NCI-H2029 (cell line): ENCODE data around the gene TBL2.
"Not testable (repeated sequence)": the region's sequence is repeated elsewhere in the genome, so short reads cannot be mapped to it uniquely, and the experiment has no call there.

Source experiments
- DNase-seq: peaks from one replicate; lab custom pipeline; 2025; lab: John Stamatoyannopoulos, UW

The TBL2 gene

GRCh38 chr7:73567846-73568685 lies 10.3 kb downstream of the TBL2 start:
- DNase-seq, result no peak

- DNase-seq, result no peak
These were observed 11.2 kb downstream of the TBL2 start for GRCh38 chr7:73567140-73567539.

GRCh38 chr7:73566431-73566830 lies 11.9 kb downstream of the TBL2 start:
- not testable (repeated sequence) for DNase-seq

DNA sequence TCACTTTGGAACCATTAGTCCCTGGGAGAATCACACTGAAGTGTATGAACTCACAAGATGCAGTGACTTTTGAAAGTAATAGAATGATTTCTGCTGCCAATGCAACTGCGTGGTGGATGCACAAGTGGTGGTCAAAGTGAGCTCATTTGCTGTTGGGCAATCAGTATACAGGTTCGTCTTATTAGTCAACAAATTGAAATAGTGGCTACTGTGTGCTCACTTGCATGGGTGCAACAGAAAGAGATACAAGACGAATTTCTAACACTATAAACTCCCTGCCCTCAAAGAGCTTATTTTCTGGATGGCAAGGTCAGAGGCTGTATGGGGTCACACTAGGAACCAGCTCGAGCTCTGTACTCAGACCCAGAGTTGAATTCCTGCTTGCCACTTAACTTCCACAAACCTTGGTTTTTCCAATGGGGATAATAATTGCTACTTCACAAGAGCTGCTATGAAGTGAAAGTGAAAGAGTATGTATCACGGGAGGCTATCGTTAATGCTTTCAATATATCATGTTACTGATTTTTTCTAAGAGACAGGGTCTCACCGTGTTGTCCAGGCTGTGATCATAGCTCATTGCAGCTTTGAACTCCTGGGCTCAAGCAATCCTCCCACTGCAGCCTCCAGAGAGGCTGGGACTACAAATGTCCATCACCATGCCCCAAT lies 12.6 kb downstream of the TBL2 start:
- peak; percentile 42 for DNase-seq

- DNase-seq, result no peak
These were observed 18.1 kb downstream of the TBL2 start for GRCh38 chr7:73560109-73560835.

- peak; percentile 50 for DNase-seq
These were observed 20.8 kb downstream of the TBL2 start, which contains the start of gene BCL7B for GRCh38 chr7:73557397-73558257. BCL7B (minus strand) TSS chr7:73557690; CDS start chr7:73557578, 112 bp downstream.

GRCh38 chr7:73557108-73557396 lies 21.3 kb downstream of the TBL2 start:
- DNase-seq, result peak; percentile 94

GRCh38 chr7:73556208-73557107 lies 21.9 kb downstream of the TBL2 start:
- DNase-seq, result no peak

GRCh38 chr7:73555411-73555982 lies 22.9 kb downstream of the TBL2 start:
- no peak for DNase-seq

DNA sequence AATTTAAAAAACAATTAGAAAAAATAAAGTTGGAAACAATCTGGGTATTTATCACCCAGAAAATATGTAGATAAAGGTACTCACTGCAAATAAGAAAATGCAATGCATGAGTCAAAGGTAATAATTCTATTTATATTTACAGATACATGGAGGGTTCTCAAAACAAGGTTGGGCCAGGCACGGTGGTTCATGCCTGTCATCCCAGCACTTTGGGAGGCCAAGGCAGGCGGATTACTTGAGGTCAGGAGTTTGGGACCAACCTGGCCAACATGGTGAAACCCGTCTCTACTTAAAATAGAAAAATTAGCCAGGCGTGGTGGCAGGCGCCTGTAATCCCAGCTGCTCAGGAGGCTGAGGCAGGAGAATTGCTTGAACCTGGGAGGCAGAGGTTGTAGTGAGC lies 28.3 kb downstream of the TBL2 start:
- not testable (repeated sequence) for DNase-seq

DNA sequence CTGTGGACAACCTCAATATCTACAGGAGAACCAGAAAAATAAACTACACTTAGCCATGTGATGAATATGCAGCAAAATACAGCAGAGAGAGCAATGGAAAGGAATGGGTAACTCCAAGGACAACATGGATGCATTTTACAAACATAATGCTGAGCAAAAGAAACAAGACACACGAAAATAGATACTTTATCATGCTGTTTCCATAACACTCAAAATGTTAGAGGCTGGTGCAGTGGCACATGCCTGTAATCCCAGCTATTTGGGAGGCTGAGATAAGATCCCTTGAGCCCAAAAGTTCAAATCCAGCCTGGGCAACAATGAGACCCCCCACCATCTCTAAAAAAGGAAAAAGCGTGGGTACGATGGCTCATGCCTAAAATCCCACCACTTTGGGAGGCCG lies 29.2 kb downstream of the TBL2 start:
- no peak for DNase-seq

DNA sequence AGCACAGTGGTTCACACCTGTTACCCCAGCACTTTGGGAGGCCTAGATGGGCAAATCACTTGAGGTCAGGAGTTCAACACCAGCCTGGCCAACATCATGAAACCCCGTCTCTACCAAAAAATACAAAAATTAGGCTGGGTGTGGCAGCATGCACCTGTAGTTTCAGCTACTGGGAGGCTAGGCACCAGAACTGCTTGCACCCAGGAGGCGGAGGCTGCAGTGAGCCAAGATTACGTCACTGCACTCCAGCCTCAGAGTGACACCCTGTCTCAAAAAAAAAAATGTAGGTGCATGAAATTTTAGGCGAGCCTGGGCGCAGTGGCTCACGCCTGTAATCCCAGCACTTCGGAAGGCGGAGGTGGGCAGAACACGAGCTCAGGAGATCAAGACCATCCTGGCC lies 30.5 kb downstream of the TBL2 start:
- no peak for DNase-seq

- no peak for DNase-seq
These were observed 33.7 kb downstream of the TBL2 start for GRCh38 chr7:73544678-73545077.

GRCh38 chr7:73541722-73542121 lies 36.7 kb downstream of the TBL2 start:
- DNase-seq, result no peak

DNA sequence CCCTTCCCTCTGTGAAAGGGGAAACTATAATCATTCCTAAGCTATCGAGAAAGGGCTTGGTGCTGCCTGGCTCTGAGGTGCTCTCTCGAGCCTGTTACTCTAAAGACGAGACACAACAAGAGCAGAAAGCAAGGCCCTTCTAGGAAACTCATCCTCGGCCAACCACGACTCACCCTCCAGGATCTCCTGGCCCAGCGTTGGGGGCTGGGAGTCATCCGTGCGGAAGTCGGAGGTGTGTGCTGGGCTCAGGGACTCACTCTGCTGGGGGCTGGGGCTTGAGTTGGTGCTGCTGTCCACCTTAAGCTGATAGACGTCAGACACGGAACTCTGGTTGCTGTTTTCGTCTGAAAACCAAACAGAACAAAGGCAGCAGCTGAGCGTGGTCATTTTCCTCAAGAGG lies 38.7 kb downstream of the TBL2 start:
- DNase-seq, result no peak

DNA sequence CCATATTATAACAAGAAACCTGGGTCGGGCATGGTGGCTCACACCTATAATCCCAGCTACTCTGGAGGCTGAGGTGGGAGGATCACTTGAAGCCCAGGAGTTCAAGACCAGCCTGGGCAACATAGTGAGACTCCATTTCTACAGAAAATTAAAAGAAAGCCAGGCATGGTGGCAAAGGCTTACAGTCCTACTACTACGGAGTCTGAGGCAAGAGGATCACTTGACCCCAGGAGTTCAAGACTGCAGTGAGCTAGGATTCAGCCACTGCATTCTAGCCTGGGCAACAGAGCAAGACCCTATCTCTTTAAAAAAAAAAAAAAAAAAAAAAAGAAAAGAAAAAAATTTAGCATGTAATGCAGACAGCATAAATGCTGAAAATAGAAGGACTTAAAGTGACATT lies 39.9 kb downstream of the TBL2 start:
- DNase-seq, result not testable (repeated sequence)

DNA sequence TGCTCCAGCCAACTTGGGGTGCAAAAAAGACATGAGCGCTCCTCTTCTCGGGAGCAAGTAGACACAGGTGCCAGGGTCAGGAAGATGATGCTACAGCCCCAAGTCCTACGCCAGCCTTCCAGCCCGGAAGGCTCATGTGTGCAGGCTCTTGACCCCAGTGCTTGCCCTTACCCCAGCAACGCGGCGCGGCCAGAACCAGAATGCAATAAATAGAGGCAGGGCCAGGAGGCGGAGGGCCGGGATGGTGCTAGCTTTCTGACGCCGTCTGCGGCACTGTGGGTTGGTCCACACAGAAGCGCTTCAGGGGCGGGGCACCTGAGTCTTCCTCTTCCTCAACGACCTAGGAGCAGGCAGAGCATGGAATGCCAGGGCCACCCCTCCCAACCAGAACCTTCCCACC lies 41.3 kb downstream of the TBL2 start:
- DNase-seq, result no peak

DNA sequence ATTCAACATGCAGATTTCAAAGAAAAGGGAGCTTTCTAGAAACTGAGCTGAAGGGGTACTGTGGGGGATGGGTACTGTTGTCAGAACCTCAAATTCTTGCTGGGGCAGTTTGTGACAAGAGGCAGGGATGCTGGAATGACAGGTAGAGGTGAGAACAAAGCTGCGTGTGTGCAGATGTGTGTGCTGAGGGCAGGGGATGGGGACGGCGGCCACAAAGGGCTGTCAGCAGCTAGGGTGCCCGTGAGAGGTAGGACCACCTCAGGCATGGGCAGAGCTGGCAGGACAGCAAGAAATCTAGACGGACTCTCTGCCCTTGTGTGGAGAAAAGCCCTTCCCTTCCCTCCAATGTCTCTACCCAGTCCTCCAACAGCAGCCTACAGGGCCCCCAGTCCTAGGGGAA lies 41.9 kb downstream of the TBL2 start:
- DNase-seq, result no peak

DNA sequence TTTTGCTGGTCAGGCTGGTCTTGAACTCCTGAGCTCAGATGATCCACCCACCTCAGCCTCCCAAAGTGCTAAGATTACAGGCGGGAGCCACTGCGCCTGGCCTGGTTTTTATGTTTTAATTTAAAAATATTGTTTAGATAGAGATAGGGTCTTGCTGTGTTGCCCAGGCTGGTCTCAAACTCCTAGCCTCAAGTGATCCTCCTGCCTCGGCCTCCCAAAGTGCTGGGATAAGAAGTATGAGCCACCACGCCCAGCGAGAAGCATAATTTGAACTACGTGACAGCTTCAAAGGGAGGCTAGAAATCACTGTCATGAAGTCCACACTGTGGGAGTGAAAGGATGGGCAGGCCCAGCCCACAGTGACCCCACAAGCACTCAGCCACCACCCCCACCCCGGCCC lies 42.5 kb downstream of the TBL2 start:
- DNase-seq, result not testable (repeated sequence)

DNA sequence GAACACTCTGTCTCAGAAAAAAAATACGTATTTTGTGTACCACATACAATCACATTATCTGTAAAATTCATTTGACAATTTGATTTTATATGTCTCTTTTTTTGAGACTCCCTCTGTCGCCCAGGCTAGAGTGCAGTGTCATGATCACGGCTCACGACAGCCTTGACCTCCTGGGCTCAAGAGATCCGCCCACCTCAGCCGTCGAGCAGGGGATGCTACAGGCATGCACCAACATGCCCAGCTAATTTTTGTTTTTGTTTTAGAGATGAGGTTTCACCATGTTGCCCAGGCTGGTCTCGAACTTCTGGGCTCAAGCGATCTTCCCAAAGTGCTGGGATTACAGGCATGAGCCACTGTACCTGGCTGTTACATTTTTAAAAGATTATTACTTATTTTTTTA lies 44.6 kb downstream of the TBL2 start:
- no peak for DNase-seq

- DNase-seq, result no peak
These were observed 46.2 kb downstream of the TBL2 start for GRCh38 chr7:73532224-73532623.
